CD4-positive, CD25-positive, alpha-beta regulatory T cell (primary cell): Measurements from ENCODE around the gene SLC1A7. TPM values are rescaled to one million over a fixed set of nuclear protein-coding genes. Genes with fewer than 3 reads are reported as not detected.

ENCODE experiments used
- ATAC-seq, 2 donors: fragments of 150-1000 bp; cut with Tn5 transposase; one replicate each; pipeline ENCODE4 v1.10.0; 2021; ENCODE audit warnings: low read depth in 2 of 2, moderate number of reproducible peaks in 2 of 2, moderate library complexity in 1 of 2
- DNase-seq, 3 donors: peaks; one replicate each; pipeline versions ENCODE4 v3.0.0 to v3.0.0-alpha.2; 2012 to 2022; ENCODE audit warnings: mixed read lengths in 1 of 3
- H3K27ac ChIP-seq: one replicate; pipeline ENCODE4 v1.7.0; 2013; ENCODE audit warnings: mild to moderate bottlenecking, low read length; ENCODE audit not compliant: insufficient read depth, poor library complexity, severe bottlenecking
- H3K27me3 ChIP-seq: one replicate; pipeline ENCODE4 v1.7.0; 2013; ENCODE audit warnings: low read length; ENCODE audit not compliant: control insufficient read depth, insufficient read depth
- H3K36me3 ChIP-seq: one replicate; pipeline ENCODE4 v1.7.0; 2013; ENCODE audit warnings: mild to moderate bottlenecking, low read length, moderate library complexity; ENCODE audit not compliant: control insufficient read depth, insufficient read depth
- H3K4me1 ChIP-seq: 2 replicates; pipeline ENCODE4 v1.7.0; 2013; ENCODE audit warnings: mild to moderate bottlenecking, low read length; ENCODE audit not compliant: insufficient read depth, control insufficient read depth, poor library complexity, severe bottlenecking
- H3K4me3 ChIP-seq: one replicate; pipeline ENCODE4 v1.7.0; 2013; ENCODE audit warnings: low read depth, mild to moderate bottlenecking, low read length, moderate library complexity
- H3K9me3 ChIP-seq, 2 experiments: 1 replicate in 1 of 2; 2 replicates in 1 of 2; pipeline ENCODE4 v1.7.0; 2013; ENCODE audit warnings: low read length in 2 of 2, mild to moderate bottlenecking in 1 of 2, moderate library complexity in 1 of 2; ENCODE audit not compliant: control insufficient read depth in 2 of 2
- H3K27ac Mint-ChIP-seq, 3 donors: one replicate each; pipeline ENCODE4 v1.8.0; 2020 to 2022; ENCODE audit warnings: mild to moderate bottlenecking in 3 of 3, mixed read lengths in 3 of 3, moderate library complexity in 2 of 3
- H3K27me3 Mint-ChIP-seq: one replicate; pipeline ENCODE4 v1.8.0; 2022; ENCODE audit warnings: mild to moderate bottlenecking, mixed read lengths
- H3K36me3 Mint-ChIP-seq: one replicate; pipeline ENCODE4 v1.8.0; 2020; ENCODE audit warnings: mixed read lengths
- H3K4me1 Mint-ChIP-seq, 4 donors: one replicate each; pipeline ENCODE4 v1.8.0; 2020 to 2022; ENCODE audit warnings: mixed read lengths in 4 of 4, mild to moderate bottlenecking in 1 of 4
- H3K4me3 Mint-ChIP-seq, 4 donors: one replicate each; pipeline ENCODE4 v1.8.0; 2020 to 2022; ENCODE audit warnings: mild to moderate bottlenecking in 4 of 4, mixed read lengths in 4 of 4, moderate library complexity in 3 of 4
- H3K9me3 Mint-ChIP-seq, 7 donors: one replicate each; pipeline ENCODE4 v1.8.0; 2020 to 2022; ENCODE audit warnings: mixed read lengths in 7 of 7, mild to moderate bottlenecking in 3 of 7, moderate library complexity in 2 of 7
- polyA plus RNA-seq, 4 donors: library from polyadenylated mRNA; unstranded; fragments of 300-500 nt; fragmentation: Illumina TruSeq; gene quantifications; one replicate each; pipeline ENCODE4 v1.2.3, GENCODE V29; 2021
- total RNA-seq: library from RNA; stranded (reverse); gene quantifications from one replicate; pipeline ENCODE4 v1.2.3, GENCODE V29; 2022

SLC1A7 gene
- total and polyA plus RNA-seq, 5 donors from 2014 or later = not detected

DNA sequence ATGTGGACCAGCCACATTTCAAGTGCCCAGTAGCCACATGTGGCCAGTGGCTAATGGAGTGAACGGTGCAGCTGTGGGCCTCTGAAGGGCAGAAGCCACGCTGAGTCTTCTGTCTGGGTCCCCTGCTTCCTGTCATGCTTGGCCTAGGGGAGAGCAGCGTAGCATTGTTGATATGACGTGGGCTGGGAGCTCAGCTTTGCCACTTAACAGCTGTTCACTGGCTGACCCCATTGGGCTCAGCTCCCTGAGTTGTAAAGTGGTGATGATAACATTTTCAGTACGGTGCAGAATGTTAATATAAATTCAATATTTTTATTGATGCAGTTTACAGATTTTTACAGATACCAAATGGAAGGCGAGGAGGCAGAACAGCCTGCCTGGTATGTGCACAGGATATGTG, 76.0 kb downstream of the SLC1A7 start:
- no peak overlapping the region for H3K4me3 ChIP-seq
- DNase-seq = no peak
- Mint-ChIP-seq H3K36me3 (peaks cover 3% of the 10 kb centered on the region), H3K9me3 (no peaks in the 10 kb centered on the region), H3K4me1 (peaks cover 0 to 15% (median 0%) of the 10 kb centered on the region in 4 donors), H3K27me3 (peaks cover 36% of the 10 kb centered on the region), H3K4me3 (no peak overlapping the region), H3K27ac (no peak overlapping the region)
- no peaks in the 10 kb centered on the region for H3K36me3 ChIP-seq
- peaks cover 6% of the 10 kb centered on the region for H3K27me3 ChIP-seq
- no peak overlapping the region for H3K27ac ChIP-seq
- ATAC-seq = no peak
- peaks cover 10% of the 10 kb centered on the region for H3K4me1 ChIP-seq
- no peaks in the 10 kb centered on the region for H3K9me3 ChIP-seq

DNA sequence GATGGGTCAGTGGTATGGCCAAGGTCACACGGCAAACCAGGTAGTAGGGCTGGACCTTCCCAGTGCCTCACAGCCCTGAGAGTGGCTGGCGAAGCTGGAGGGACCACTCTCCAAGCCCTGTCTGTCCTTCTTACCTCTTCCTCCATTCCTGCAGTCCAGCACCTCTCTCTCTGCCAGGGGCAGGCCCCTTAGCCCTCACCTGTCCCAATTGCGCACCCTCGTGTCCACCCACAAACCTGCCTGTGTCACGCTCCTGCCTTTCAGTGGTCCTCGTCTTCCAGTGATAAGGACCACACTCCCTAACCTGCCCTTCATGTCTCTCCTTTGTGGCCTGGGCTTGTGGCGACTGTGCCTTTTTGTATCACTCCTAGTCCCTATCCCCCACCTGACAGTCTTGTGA, 77.0 kb downstream of the SLC1A7 start:
- Histone ChIP-seq H3K36me3 (no peaks in the 10 kb centered on the region), H3K4me3 (no peak overlapping the region), H3K9me3 (no peaks in the 10 kb centered on the region), H3K27ac (no peak overlapping the region), H3K27me3 (peaks cover 15% of the 10 kb centered on the region), H3K4me1 (peaks cover 10% of the 10 kb centered on the region)
- peaks cover 47% of the 10 kb centered on the region for H3K27me3 Mint-ChIP-seq
- no peak for ATAC-seq
- H3K9me3 Mint-ChIP-seq = no peaks in the 10 kb centered on the region
- no peak overlapping the region for H3K27ac Mint-ChIP-seq
- no peak overlapping the region for H3K4me3 Mint-ChIP-seq
- peaks cover 3% of the 10 kb centered on the region for H3K36me3 Mint-ChIP-seq
- no peak for DNase-seq
- H3K4me1 Mint-ChIP-seq = peaks cover 0 to 15% (median 0%) of the 10 kb centered on the region in 4 donors

GRCh38 chr1:53063744-53064515, 78.5 kb downstream of the SLC1A7 start:
- no peaks in the 10 kb centered on the region for H3K36me3 ChIP-seq
- peaks cover 20% of the 10 kb centered on the region for H3K27me3 ChIP-seq
- no peaks in the 10 kb centered on the region for H3K9me3 ChIP-seq
- peaks cover 0 to 15% (median 0%) of the 10 kb centered on the region in 4 donors for H3K4me1 Mint-ChIP-seq
- ATAC-seq = no peak
- no peak for DNase-seq
- peaks cover 0 to 3% (median 0%) of the 10 kb centered on the region in 7 donors for H3K9me3 Mint-ChIP-seq
- H3K4me3 ChIP-seq = no peak overlapping the region
- peak overlapping the region in 2 of 4 donors; percentile 63 to 73 for H3K4me3 Mint-ChIP-seq
- no peak overlapping the region for H3K27ac Mint-ChIP-seq
- peaks cover 10% of the 10 kb centered on the region for H3K4me1 ChIP-seq
- no peak overlapping the region for H3K27ac ChIP-seq
- H3K36me3 Mint-ChIP-seq = peaks cover 3% of the 10 kb centered on the region
- peaks cover 61% of the 10 kb centered on the region for H3K27me3 Mint-ChIP-seq

DNA sequence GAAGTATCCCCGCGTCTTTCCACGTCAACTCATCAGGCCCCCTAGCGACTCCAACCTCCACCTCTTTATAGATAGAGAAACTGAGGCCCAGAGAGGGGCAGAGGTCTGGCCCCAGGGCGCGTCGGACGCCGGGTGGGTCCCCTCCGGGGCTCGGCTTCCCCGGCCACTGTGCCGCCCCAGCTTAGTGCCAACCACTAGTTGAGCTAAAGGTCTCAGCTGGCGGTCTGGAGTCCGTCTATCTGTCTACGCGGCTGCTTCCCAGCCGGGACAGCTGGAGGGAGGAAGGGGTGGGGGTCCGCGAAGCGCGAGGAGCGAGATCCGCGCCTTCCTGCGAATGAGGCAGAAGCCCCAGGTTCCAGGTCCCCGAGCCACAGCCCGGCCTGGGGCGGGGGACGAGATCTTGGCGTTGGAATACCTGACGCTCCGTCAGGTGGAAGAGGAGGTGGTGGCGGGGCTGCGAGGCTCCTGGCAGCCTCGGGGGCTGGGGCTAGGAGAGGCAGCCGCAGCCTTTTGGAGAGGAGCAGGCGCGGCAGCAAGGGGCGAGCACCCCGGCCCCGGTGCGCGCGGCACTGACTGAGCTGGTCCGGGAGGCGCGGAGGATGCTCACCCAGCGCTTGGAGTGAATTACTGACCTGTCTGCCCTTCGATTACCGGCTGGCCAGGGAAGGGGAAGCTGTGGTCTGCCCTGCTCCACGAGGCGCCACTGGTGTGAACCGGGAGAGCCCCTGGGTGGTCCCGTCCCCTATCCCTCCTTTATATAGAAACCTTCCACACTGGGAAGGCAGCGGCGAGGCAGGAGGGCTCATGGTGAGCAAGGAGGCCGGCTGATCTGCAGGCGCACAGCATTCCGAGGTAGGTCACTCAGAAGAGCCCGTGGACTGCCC, 79.5 kb downstream of the SLC1A7 start:
- Mint-ChIP-seq H3K36me3 (peaks cover 3% of the 10 kb centered on the region), H3K27me3 (peaks cover 63% of the 10 kb centered on the region), H3K4me1 (peaks cover 0 to 15% (median 0%) of the 10 kb centered on the region in 4 donors), H3K27ac (no peak overlapping the region), H3K9me3 (peaks cover 0 to 3% (median 0%) of the 10 kb centered on the region in 7 donors), H3K4me3 (peak overlapping the region in 3 of 4 donors; percentile 21 to 69 (median 39))
- no peak for DNase-seq
- no peak overlapping the region for H3K27ac ChIP-seq
- ATAC-seq = no peak
- H3K27me3 ChIP-seq = peaks cover 20% of the 10 kb centered on the region
- peaks cover 10% of the 10 kb centered on the region for H3K4me1 ChIP-seq
- no peak overlapping the region for H3K4me3 ChIP-seq
- H3K9me3 ChIP-seq = no peaks in the 10 kb centered on the region
- H3K36me3 ChIP-seq = no peaks in the 10 kb centered on the region

GRCh38 chr1:53061859-53062707, 80.4 kb downstream of the SLC1A7 start, which contains the start of gene PODN:
Gene PODN, plus strand, starts transcription at chr1:53062213. Its CDS starts 7,643 bp downstream, at chr1:53069856.
- peaks cover 63% of the 10 kb centered on the region for H3K27me3 Mint-ChIP-seq
- Histone ChIP-seq H3K9me3 (no peaks in the 10 kb centered on the region), H3K27ac (no peak within 1 kb of the TSS), H3K27me3 (peaks cover 20% of the 10 kb centered on the region), H3K4me1 (peaks cover 10% of the 10 kb centered on the region), H3K36me3 (no peaks in the 10 kb centered on the region), H3K4me3 (no peak within 1 kb of the TSS)
- peak within 1 kb of the TSS in 3 of 4 donors; percentile 39 to 69 (median 57) for H3K4me3 Mint-ChIP-seq
- H3K9me3 Mint-ChIP-seq = peaks cover 0 to 3% (median 0%) of the 10 kb centered on the region in 7 donors
- peak in 1 of 2 donors; percentile 17 for ATAC-seq
- H3K36me3 Mint-ChIP-seq = peaks cover 3% of the 10 kb centered on the region
- no peak for DNase-seq
- peaks cover 0 to 15% (median 0%) of the 10 kb centered on the region in 4 donors for H3K4me1 Mint-ChIP-seq
- no peak within 1 kb of the TSS for H3K27ac Mint-ChIP-seq

- Histone ChIP-seq H3K9me3 (no peaks in the 10 kb centered on the region), H3K4me1 (peaks cover 10% of the 10 kb centered on the region), H3K27ac (no peak overlapping the region), H3K27me3 (peaks cover 20% of the 10 kb centered on the region), H3K36me3 (no peaks in the 10 kb centered on the region), H3K4me3 (no peak overlapping the region)
- Mint-ChIP-seq H3K27ac (no peak overlapping the region), H3K27me3 (peaks cover 57% of the 10 kb centered on the region), H3K4me1 (peaks cover 0 to 15% (median 0%) of the 10 kb centered on the region in 4 donors), H3K36me3 (peaks cover 3% of the 10 kb centered on the region), H3K9me3 (peaks cover 0 to 3% (median 0%) of the 10 kb centered on the region in 7 donors), H3K4me3 (peak overlapping the region in 1 of 4 donors; percentile 57)
- no peak for ATAC-seq
- no peak for DNase-seq
These were observed 81.1 kb downstream of the SLC1A7 start for GRCh38 chr1:53061123-53061858.
